ENCODE data around the gene RTL9.
"Not testable (repeated sequence)": the region's sequence is repeated elsewhere in the genome, so short reads cannot be mapped to it uniquely, and the experiment has no call there.

The RTL9 gene

GRCh38 chrX:110402850-110403221, 44.2 kb downstream of the RTL9 start:
- DNase-seq (ENCODE audit: low read depth), result no peak
- H3K4me3 ChIP-seq (ENCODE audit: low read depth, low read length), result no peak overlapping the region

- H3K4me3 ChIP-seq (ENCODE audit: low read depth, low read length), result no peak overlapping the region
- peak; percentile 52 for DNase-seq (ENCODE audit: low read depth)
Measured at GRCh38 chrX:110403441-110404238, 45.0 kb downstream of the RTL9 start.

- no peak for DNase-seq (ENCODE audit: low read depth)
Measured at GRCh38 chrX:110404376-110404775, 45.7 kb downstream of the RTL9 start.

GRCh38 chrX:110406250-110406649, 47.6 kb downstream of the RTL9 start:
- H3K4me3 ChIP-seq (ENCODE audit: low read depth, low read length); DNase-seq (ENCODE audit: low read depth): not testable (repeated sequence)

More at GRCh38 chrX:110404376-110404775, 45.7 kb downstream of the RTL9 start:
- no peak overlapping the region for H3K4me3 ChIP-seq (ENCODE audit: low read depth, low read length)

GRCh38 chrX:110406822-110407221, 48.2 kb downstream of the RTL9 start:
- H3K4me3 ChIP-seq (ENCODE audit: low read depth, low read length), result no peak overlapping the region
- DNase-seq (ENCODE audit: low read depth), result no peak

GRCh38 chrX:110407910-110408545, 49.4 kb downstream of the RTL9 start:
- no peak for DNase-seq (ENCODE audit: low read depth)
- H3K4me3 ChIP-seq (ENCODE audit: low read depth, low read length), result no peak overlapping the region

Measured in skeletal muscle cell (primary cell).